Right hindlimb (tissue), 1 donor: ENCODE data around the gene ATP6V1G2.
"Not testable (repeated sequence)": the region's sequence is repeated elsewhere in the genome, so short reads cannot be mapped to it uniquely, and the experiment has no call there.

Experiments used
- DNase-seq: peaks from one replicate; pipeline ENCODE4 v3.0.0-alpha.2; 2018

ATP6V1G2 gene

DNA sequence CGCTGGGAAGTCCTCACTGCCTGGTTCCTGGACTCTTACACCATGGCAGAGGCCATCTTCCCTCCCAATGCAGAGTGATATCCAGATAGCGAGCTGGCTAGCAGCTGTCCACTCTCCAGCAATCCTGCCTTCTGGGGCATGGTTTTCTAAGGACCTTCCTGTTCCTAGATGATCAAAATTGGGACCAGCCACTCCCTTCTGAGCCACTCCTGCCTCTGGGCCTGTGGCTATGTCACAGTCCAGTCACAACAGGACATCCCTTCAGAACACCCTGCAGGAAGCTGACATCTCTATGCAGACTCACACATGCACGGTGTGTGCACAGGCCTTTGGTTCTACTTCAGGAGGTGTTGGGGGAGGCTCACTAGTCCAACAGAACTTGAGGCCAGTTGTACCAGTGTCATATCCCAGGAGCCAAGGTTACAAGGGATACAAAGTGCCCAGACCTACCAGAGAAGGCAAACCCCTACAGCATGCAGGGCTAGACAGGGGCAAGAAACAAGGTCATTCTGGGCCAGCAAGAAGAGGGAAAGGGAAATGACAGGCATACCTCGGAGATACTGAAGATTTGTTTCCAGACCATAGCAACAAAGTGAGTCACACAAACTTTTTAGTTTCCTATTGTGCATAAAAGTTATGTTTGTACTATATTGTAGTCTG is 20.3 kb downstream of the ATP6V1G2 start:
- DNase-seq: no peak

GRCh38 chr6:31525553-31525931 is 20.9 kb downstream of the ATP6V1G2 start:
- no peak for DNase-seq

- DNase-seq: no peak
Measured at GRCh38 chr6:31521835-31522234, 24.6 kb downstream of the ATP6V1G2 start.

DNA sequence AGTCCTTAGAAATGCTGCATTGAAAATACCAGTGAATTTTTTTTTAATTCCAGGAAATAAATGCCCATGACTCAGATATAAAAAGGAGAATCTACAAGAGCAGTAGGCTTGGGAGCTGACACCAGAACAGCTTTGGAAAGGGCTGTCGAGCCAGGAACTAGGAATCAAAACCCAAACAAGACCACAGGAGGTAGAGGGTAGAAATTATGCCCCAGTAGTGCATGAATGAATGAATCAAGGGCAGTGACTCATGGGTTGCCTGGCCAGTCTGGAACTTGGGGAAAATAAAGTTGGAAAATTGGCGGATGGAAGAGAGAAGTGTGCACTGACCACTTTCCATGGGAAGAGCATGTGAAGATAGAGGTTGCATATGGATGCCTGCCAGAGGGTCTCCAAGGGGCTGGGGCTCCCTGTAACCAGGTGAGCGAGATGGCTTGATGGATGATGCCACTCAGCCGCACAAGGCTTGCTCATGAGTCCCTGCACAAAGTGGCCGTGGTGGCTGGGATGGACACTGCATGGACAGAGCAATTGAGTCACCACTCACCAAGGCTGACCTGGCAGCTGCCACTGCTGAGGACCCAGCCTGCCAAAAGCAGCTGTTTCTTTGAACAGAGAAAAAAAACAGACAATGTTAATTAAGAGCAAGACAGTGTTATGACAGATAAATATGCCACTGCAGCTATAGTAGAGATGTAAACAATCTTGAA is 32.8 kb downstream of the ATP6V1G2 start:
- no peak for DNase-seq

DNA sequence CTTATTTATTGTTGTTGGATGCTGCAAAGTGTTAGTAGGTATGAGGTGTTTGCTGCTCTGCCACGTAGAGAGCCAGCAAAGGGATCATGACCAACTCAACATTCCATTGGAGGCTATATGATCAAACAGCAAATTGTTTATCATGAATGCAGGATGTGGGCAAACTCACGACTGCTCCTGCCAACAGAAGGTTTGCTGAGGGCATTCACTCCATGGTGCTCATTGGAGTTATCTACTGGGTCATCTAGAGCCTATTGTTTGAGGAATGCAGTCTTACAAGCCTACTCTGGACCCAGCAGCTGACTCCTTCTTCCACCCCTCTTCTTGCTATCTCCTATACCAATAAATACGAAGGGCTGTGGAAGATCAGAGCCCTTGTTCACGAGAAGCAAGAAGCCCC is 36.4 kb downstream of the ATP6V1G2 start:
- no peak for DNase-seq

- not testable (repeated sequence) for DNase-seq
Measured at GRCh38 chr6:31509036-31509435, 37.4 kb downstream of the ATP6V1G2 start.

DNA sequence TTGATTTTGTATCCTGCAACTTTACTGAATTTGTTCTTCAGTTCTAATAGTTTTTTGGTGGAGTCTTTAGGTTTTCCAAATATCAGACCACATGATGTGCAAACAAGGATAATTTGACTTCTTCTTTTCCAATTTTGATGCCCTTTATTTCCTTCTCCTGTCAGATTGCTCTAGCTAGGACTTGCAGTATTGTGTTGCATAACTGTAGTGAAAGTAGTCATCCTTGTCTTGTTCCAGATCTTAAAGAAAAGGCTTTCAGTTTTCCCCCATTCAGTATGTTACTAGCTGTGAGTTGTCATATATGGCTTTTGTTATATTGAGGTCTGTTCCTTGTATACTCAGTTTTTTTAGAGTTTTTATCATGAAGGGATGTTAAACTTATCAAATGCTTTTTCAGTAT is 43.8 kb downstream of the ATP6V1G2 start:
- no peak for DNase-seq

- not testable (repeated sequence) for DNase-seq
Measured at GRCh38 chr6:31499648-31500047, 46.8 kb downstream of the ATP6V1G2 start.

GRCh38 chr6:31498748-31499147 is 47.7 kb downstream of the ATP6V1G2 start:
- DNase-seq: no peak

DNA sequence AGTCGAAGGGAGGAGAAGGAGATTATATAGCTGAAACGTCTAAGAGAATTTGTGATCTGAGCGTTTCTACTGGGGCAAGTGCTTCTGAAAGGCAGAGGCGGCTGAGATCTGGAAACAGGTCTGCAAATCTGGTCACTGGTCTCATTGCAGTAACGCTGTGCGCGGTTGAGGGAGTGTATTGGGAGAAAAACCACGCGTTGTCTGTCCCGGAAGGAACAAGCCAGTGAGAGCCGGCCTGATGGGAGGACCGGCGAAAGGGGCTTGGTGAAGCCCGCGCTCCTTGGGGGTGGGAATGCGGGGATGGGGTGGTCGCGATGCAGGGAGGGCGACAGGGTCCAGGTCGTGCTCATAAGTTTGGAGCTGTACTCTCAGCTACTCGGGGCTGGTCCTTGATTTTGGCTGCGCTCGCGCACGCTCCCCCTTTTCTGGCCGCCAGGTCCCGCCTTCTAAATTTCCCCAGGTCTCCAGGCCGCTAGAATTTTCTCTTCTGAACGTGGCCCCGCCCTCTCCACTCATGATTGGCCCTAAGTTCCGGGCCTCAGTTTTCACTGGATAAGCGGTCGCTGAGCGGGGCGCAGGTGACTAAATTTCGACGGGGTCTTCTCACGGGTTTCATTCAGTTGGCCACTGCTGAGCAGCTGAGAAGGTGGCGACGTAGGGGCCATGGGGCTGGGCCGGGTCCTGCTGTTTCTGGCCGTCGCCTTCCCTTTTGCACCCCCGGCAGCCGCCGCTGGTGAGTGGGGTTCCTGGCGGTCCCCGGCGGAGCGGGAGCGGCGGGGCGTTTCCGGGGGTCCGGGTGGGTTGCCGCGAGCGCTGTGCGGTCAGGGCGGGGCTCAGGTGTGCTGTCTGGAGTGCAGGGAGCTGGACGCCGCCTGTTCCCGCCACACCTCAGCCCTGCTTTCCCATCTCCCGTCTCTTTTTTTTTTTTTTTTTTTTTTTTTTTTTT is 48.6 kb downstream of the ATP6V1G2 start, which contains the start of gene MICB:
Gene MICB, plus strand, starts transcription at position 615 of the 946 bp plus-strand sequence. Its CDS starts 49 bp downstream, at position 664.
- peak; percentile 56 for DNase-seq

DNA sequence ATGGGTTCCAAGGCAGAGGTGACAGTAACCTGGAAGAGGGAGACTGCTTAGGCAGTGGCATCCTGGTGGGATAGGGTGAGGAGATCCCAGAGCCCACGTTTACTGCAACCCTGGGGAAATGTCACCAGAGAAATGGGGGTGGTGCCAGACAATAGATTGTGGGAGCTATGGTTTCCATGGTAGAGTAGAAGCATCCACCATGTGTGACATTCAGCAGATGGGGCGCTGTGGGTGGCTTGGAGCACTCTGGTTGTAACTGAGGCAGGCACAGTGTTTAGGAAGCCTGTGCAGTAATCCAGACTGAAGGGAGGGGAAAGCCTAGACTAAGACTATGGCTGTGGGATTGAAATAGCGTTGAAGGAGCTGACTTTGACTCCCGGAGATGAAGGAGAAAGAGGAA is 49.6 kb downstream of the ATP6V1G2 start:
- DNase-seq: not testable (repeated sequence)

DNA sequence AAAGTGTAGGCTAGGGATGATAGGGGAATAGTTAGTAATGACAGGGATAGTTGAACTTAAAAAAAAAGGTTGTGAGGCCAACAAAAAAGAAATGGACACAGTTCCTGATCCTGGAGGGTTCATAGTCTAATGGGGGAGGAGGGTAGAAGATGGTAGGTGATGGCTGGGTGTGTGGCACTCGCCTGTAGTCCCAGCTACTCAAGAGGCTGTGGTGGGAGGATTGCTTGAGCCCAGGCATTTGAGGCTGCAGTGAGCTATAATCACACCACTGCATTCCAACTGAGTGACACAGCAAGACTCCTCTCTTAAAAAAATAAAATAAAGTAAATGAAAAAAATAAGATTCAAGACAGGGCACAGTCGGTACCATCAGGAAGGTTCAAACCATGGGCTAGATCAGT is 50.8 kb downstream of the ATP6V1G2 start:
- DNase-seq: no peak
